GM18505 (cell line): Measurements from ENCODE around the gene FCER2.

Experiments used
- ATAC-seq: cut with Tn5 transposase; IDR thresholded peaks from one replicate; pipeline ENCODE4 v1.9.1; 2021; ENCODE audit not compliant: unreplicated experiment
- POLR2A ChIP-seq: IDR thresholded peaks from 4 replicates; pipeline ENCODE4 v1.6.1; 2011; ENCODE audit warnings: borderline replicate concordance; ENCODE audit not compliant: insufficient read depth, insufficient read length; ENCODE audit errors: extremely low read depth

FCER2 gene

GRCh38 chr19:7682175-7682855 lies 19.6 kb downstream of the FCER2 start:
- TF ChIP-seq POLR2A: no peak
- no peak for ATAC-seq

DNA sequence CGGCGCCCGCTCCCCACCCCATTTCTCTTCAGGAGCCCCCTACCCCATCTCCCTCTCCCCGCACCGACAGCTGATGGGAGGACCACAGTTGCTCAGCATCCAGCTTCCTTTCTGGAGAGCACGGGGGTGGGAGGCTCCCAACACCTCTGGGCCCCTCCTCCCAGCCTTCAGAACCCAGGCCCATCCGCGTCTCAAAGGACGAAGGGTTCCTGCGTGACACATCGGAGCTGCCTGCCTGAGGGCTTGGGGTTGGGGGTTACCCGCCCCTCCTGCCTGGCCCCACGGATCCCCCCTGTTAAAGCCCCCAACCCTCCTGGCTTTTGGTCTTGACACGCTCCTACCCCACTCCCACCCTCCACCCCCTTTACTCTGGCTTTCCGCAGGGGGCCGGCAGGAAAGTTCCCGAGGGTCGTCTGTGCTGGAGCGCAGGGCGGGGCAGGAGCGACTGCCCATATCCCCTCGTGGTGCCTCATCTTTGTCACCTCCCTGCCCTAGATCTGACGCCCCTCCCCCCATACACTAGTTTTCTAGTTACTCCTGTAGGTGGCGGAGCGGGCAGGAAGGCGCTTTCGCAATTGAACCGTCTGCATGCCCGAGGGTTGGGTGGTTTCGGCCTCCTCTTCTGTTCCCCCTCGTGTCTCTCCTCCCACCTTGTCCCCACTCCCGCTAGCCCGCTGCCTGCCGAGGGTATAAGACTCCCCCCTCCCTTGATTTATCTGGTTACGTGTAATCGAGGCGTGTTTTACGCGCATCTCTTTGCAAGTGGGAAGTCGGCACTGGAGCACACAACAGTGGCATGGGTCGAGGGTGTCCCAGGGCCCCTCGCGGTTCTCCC lies 20.4 kb downstream of the FCER2 start:
- peak; percentile 39 for TF ChIP-seq POLR2A
- ATAC-seq: no peak

GRCh38 chr19:7680606-7681339 lies 21.2 kb downstream of the FCER2 start, which contains the start of gene TRAPPC5:
TRAPPC5 (plus strand) TSS chr19:7680833; CDS start chr19:7682254, 1,421 bp downstream.
- peak; percentile 62 for ATAC-seq
- peak; percentile 44 for TF ChIP-seq POLR2A

DNA sequence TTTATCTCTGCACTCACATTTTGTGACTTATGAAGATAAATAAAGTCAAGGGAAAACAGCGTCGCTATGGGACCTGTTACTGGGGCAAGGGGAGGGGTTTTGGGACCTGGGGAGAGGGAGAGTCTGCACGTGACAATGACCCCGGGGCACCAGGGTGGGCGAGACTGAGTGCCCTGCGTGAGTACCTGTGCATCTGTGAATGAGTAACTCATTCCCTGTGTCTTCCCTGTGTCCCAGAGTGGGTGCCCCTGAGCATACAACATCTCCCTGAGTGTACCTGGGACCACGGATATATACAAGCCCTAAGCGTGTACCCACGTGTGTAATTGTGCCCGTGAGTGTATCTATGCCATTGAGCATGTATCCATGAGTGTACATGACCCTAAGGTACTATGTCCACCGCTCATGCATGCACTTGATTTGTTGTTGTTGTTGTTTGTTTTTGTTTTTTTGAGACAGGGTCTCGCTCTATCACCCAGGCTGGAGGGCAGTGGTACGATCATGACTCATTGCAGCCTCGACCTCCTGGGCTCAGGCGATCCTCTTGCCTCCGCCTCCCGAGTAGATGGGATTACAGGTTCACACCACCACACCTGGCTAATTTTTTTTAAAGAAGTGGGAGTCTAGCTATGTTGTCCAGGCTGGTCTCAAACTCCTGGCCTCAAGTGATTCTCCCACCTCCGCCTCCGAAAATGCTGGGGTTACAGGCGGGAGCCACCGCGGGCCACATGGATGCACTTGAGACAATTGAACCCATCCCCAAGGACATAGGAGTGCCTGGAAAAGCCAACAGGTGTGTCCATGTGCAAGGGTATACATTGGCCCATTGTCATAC lies 21.9 kb downstream of the FCER2 start:
- TF ChIP-seq POLR2A: peak; percentile 8
- ATAC-seq: no peak

GRCh38 chr19:7678971-7679751 lies 22.8 kb downstream of the FCER2 start:
- TF ChIP-seq POLR2A: peak; percentile 18
- ATAC-seq: no peak

DNA sequence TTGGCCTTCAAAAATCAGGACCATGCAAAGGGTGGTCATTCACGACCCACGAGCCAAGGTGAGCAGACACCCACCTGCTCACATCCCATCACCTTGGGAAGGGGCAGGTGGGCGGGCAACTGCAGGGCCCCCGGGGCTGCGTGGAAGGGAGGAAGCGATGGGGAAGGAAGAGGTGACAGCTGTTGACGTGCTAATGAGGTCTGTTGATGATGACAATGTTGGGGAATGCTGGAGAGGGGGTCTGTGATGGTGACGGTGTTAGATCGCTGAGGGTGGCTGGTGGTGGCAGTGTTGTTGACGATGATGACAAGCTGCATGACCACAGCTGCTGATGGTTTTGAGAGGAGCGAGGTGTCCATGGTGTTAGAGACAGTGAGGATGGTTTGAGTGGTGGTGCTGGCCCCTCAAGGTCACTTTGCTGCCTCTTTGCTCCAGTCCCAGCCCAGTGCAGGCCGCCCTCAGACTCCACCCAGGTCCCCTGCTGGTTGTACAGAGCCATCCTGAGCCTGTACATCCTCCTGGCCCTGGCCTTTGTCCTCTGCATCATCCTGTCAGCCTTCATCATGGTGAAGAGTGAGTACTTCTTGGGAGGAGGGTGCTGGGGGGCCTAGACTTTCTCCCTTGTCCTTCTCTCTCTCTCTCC lies 24.1 kb downstream of the FCER2 start:
- TF ChIP-seq POLR2A: no peak
- ATAC-seq: no peak

GRCh38 chr19:7676854-7677253 lies 25.1 kb downstream of the FCER2 start, which contains the start of gene MCEMP1:
MCEMP1 (plus strand) TSS chr19:7677090; CDS start chr19:7677121, 31 bp downstream.
- ATAC-seq: no peak
- TF ChIP-seq POLR2A: no peak

GRCh38 chr19:7676376-7676775 lies 25.6 kb downstream of the FCER2 start:
- no peak for ATAC-seq
- no peak for TF ChIP-seq POLR2A

- TF ChIP-seq POLR2A: no peak
- no peak for ATAC-seq
Observed at GRCh38 chr19:7674010-7675005, 27.6 kb downstream of the FCER2 start.

DNA sequence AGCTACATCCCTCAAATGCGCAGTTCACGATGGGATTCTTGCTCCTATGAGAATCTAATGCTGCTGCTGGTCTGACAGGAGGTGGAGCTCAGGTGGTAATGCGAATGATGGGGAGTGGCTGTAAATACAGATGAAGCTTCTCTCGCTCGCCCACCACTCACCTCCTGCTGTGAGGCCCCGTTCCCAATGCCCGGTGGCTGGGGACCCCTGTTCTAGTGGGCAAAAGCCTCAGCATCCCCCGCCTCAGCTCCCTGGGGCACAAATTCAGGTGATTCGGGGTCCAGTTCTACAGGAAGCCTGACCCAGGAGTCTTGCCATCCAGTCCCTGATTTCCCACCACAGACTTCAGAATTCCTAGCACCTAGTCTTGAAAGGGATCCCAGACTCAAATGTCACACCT lies 29.4 kb downstream of the FCER2 start:
- no peak for TF ChIP-seq POLR2A
- no peak for ATAC-seq
